ENCODE measurements around the gene TMEM175.

The TMEM175 gene

DNA sequence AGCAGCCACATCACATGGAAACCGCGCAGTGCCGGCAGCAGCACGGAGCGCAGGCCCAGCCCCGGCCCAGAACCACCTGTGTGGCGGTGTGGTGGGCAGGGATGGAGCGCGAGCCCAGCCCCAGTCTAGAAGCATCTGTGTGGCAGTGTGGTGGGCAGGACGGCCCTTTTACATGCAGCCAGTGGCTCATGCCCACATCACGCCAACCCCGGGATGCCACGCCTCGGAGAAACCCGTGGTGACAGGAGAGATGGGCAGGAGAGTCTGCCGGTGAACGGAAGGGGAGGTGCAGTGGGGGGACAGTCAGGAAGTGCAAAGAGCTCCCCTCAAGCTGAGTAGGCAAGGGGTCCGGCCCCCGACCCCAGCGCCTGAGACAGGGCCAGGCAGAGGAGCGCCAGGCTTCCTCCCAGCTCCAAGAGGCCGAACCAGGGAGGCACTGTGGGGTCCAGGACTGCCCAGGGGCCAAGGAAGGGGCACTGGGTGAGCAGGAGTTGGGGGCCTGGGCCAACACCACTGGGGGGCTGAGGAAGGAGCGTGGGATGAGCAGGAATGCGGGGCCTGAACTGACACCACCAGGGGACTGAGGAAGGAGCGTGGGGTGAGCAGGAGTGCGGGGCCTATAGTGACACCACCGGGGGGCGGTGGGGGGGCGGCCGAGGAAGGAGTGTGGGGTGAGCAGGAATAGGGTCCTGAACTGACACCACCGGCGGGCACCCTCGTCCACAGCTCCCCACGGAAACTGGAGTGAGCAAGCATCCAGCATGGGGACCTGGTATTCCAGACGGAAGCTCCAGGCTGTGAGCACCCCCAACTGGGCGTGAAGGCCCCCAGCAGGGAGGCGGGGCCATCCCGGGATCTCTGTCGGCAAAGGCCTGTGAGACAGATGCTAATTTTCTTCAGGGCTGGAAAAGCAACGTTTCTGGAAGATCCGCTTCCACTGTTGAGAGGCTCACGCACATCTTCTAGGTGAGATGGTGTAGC lies 28.9 kb upstream of the TMEM175 start:
- H3K4me3 ChIP-seq (replicated peaks; ENCODE audit: low read depth, low read length) = no peak overlapping the region
- DNase-seq (ENCODE audit: extremely low read depth, low read depth) = no peak
- TF ChIP-seq, protein P1, sequence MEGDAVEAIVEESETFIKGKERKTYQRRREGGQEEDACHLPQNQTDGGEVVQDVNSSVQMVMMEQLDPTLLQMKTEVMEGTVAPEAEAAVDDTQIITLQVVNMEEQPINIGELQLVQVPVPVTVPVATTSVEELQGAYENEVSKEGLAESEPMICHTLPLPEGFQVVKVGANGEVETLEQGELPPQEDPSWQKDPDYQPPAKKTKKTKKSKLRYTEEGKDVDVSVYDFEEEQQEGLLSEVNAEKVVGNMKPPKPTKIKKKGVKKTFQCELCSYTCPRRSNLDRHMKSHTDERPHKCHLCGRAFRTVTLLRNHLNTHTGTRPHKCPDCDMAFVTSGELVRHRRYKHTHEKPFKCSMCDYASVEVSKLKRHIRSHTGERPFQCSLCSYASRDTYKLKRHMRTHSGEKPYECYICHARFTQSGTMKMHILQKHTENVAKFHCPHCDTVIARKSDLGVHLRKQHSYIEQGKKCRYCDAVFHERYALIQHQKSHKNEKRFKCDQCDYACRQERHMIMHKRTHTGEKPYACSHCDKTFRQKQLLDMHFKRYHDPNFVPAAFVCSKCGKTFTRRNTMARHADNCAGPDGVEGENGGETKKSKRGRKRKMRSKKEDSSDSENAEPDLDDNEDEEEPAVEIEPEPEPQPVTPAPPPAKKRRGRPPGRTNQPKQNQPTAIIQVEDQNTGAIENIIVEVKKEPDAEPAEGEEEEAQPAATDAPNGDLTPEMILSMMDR (IDR thresholded peaks at IDR 0.05; ENCODE audit: low read depth, low read length, missing control alignments) = no peak

DNA sequence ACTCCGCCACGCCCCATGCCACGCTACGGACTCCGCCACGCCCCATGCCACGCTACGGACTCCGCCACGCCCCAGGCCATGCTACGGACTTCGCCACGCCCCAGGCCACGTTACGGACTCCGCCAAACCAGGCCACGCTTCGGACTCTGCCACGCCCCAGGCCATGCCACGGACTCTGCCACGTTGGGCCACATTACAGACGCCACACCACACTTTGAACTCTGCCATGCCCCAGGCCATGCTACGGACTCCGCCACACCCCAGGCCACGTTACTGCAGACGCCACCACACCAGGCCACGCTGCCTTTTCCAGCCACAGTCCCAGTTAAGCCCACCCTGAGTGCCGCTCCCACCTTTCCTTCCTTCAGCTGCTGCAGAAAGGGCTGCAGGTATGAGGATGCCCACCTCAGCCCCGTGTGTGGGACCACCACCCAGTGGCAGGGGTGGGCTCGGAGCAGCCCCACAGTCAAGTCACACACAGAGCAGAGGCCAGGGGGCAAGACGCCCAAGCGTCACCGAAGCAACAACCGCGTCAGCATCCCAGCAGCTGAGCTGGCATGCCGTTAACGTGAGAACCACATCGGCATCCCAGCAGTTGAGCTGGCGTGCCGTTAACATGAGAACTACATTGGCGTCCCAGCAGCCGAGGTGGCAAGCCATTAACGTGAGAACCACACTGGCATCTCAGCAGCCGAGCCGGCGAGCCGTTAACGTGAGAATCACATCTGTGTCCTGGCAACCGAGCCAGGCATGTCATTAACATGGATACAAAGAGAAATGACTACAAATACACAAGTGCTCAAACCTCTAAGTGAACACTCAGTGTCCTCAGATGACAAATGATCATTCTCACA lies 26.5 kb upstream of the TMEM175 start:
- TF ChIP-seq, protein P1 (IDR thresholded peaks at IDR 0.05; ENCODE audit: low read depth, low read length, missing control alignments) = no peak
- no peak overlapping the region for H3K4me3 ChIP-seq (replicated peaks; ENCODE audit: low read depth, low read length)
- DNase-seq (ENCODE audit: extremely low read depth, low read depth) = no peak

DNA sequence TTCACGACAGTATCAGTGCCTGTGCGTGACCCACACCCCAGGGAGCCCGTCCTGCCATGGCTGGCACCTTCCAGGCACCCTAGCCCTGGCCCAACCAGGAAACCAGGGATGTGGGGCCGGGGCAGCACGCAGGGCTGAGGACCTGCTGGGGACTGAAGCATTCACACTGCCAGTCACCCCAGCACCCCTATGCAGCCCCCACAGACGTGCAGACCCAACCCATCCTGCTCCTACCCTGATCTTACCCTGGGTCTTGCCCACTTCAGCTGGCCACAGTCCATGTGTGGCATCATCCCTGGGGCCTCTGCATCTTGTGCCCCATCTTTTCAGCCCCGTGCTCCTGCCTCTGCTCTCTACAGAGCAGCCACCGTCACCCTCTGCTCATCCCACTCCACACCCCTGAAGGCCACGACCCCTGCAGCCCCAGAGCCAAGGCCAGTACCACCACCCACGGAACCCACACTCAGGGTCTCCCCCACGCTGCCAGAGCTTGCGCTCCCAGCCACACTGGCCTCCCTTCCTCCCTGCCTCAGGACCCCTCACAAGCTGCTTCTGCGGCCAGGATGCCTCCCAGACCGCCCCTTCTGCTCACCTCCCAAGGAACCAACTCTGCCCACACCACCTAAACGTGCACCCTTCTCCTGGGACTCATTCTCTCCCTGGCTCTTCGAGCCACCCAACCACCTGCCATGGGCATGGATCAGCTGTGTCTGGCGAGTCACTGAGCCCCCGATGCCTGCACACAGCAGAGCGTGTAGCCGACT lies 25.7 kb upstream of the TMEM175 start:
- no peak overlapping the region for H3K4me3 ChIP-seq (replicated peaks; ENCODE audit: low read depth, low read length)
- TF ChIP-seq, protein P1 (IDR thresholded peaks at IDR 0.05; ENCODE audit: low read depth, low read length, missing control alignments) = no peak
- DNase-seq (ENCODE audit: extremely low read depth, low read depth) = no peak

DNA sequence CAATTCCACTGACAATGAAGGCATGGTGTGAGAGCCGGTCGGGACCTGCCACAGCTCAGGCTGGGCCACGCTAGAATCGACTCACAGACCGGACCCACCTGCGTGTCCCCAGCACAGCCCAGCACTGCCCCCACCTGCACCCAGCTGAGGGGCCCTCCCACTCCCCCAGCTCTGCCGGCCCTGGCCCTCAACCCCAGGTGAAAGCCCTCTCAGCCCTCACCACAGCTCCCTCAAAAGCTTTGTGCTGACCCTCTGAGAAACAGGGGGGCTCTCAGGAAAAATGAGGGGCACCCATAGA lies 25.2 kb upstream of the TMEM175 start:
- DNase-seq (ENCODE audit: extremely low read depth, low read depth) = no peak
- TF ChIP-seq, protein P1 (IDR thresholded peaks at IDR 0.05; ENCODE audit: low read depth, low read length, missing control alignments) = no peak
- no peak overlapping the region for H3K4me3 ChIP-seq (replicated peaks; ENCODE audit: low read depth, low read length)

DNA sequence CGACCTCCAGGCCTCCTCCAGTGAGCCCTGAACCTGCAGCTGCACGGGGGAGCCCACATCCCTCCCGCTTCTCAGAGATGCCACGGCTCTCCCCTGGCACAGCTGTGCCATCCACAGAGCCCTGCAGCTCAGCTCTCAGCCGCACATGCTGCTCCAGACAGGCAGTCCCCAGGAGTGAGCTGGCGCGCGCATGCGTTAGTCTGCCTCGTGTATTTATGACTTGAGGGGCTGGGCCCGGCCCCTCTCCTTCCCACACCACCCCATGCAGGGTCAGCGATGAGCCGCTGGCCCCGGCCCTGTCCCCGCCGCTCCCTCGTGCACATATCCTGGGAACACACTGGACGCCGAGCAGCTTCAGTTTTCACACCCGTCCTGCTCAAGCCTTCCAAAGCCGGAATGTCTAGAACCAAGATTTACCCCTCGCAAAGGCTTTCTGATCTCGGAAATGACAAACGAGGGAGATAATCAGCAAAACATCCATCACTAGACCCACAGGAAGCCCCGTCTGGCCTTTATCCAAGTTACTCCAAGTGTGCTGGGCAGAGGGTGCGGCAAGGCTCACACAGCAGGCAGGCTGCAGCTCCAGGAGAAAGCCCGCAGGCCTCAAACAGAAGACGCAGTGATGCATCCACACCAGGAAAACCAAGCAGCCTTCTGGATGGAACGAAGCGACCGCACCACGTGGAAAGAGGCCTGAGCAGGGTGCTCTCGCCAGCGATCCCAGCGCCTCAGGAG lies 24.4 kb upstream of the TMEM175 start:
- TF ChIP-seq, protein P1 (IDR thresholded peaks at IDR 0.05; ENCODE audit: low read depth, low read length, missing control alignments) = no peak
- no peak overlapping the region for H3K4me3 ChIP-seq (replicated peaks; ENCODE audit: low read depth, low read length)
- DNase-seq (ENCODE audit: extremely low read depth, low read depth) = no peak

DNA sequence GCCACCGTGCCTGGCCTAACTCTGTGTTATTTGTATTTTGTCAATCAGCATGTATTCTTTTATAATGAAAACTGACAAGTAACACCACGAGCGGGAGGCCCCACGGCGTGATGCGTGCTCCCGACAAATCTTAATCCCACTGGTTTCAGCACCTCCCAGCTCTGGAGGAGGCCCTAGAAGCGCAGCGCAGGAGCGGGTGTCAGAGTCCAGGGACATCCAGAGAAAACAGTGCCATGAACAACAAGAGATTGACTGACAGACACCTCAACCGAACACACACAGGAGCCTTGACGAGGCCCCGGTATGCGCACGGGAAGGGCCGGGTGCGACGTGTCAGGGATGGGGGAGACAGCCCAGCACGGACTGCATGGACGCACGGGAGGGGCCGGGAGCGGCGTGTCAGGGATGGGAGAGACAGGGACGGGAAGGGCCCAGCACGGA lies 23.1 kb upstream of the TMEM175 start:
- DNase-seq (ENCODE audit: extremely low read depth, low read depth) = no peak
- H3K4me3 ChIP-seq (replicated peaks; ENCODE audit: low read depth, low read length) = no peak overlapping the region
- TF ChIP-seq, protein P1 (IDR thresholded peaks at IDR 0.05; ENCODE audit: low read depth, low read length, missing control alignments) = no peak

All from HFF-Myc (cell line).